HG03135 (cell line): ENCODE data around the gene TMEM255B.
"Not testable (repeated sequence)": the region's sequence is repeated elsewhere in the genome, so short reads cannot be mapped to it uniquely, and the experiment has no call there.

Experiments used
- ATAC-seq: cut with Tn5 transposase; IDR thresholded peaks from one replicate; pipeline ENCODE4 v1.9.1; 2021; ENCODE audit warnings: mild to moderate bottlenecking, moderate library complexity; ENCODE audit not compliant: unreplicated experiment

TMEM255B gene

DNA sequence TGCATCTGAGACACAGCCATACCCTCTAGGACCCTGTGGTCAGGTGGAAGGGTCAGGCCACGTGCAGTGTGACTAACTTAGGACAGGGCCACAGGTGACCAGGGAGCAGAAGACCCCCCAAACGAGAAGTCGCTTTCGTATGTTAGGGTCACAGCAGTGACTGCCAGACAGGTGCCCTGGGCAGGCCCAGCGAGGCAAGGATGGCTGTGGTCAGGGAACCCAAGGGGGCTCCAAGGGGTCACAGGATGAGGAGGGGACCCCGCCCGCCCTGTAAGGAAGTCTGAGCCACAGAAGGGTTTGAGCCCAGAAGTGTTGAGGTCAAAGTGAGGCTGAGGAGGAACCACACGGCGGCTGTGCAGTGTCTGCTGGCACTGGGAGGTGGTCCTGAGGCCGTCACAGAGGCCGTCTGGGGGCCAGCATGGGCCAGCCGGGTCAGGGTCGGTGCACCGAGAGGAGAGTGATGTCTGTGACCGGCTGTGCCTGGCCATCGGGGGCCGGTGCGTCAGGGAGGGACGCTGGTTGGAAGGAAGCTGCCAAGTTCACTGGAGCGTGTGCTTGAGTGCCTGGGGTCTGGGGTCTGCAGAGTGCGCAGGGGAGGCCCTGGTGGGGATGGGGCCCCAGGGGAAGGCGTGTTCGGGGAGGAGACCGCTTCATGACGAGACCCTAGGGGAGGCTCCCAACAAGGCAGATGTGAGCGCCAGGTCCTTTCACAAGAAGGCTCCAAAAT, 24.8 kb upstream of the TMEM255B start:
- no peak for ATAC-seq

DNA sequence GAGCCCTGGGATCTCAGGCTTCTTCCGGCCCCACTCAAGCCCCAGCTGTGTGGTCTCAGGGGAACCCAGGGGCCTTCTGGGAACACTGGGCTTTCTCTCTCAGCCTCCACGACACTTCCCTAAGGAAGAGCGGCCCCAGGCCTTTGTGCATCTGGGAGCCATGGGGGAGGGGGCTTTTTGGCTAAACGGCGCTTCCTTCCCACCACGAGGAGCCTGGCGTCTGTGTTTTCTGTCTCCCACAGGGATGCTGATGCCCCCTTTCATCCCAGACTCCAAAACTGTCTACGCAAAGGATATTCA, 24.2 kb upstream of the TMEM255B start:
- no peak for ATAC-seq

- ATAC-seq: no peak
Measured at GRCh38 chr13:113735194-113735593, 23.8 kb upstream of the TMEM255B start.

DNA sequence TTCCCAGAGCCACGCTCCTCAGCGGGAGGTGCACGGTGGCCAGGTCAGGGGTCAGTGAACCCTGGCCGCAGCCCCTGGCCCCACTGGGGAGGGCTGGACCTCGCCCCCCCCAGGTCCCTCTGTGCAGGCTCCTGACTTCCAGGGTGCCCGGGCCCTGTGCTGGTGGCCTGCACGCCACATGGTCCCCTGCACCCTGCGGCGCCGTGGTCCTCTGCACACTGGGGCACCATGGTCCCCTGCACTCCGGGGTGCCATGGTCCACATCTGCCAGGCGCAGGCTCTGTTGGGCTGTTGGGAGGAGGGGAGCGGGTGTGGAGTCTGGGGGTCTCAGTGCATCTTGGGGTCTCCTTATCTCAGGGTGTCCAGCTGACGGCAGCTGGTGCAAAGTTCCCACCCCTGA, 23.3 kb upstream of the TMEM255B start:
- no peak for ATAC-seq

DNA sequence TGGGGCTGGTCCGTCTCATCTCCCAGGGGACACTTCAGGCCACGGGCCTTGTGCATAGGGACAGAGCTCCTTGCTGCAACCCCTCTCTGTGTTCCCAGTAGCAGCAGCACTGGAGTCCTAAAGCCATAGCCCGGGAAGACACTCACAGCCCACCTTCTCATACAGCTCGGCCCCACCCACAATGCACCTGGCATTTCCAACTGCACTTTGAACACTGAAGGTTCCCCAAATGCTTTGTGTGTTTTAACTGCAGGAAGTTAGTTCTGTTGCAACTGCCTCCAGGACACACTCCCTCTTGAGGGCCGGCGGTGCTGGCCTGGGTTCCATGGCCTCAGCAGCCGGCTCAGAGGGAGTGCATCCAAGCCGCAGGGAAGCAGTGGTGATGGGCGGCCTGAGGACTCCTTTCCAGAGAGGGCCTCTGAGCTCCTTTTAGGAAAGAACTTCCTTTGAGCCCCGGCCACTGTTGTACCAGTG, 22.7 kb upstream of the TMEM255B start:
- no peak for ATAC-seq

DNA sequence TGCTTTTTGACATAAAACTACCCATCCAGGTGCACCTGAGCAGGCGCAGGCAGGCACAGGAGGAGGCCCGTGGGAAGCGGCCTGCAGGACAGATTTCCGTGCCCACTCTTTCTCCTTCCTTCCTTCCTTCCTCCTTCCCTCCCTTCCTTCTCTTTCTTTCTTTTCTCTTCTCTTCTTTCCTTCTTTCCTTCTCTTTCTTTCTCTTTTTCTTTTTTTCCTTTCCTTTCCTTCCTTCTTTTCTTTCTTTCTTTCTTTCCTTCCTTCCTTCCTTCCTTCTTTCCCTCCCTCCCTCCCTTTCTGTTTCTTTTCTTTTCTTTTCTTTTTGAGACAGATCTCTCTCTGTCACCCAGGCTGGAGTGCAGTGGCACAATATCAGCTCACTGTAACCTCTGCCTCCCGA, 21.2 kb upstream of the TMEM255B start:
- ATAC-seq: no peak

GRCh38 chr13:113739527-113740285, 19.3 kb upstream of the TMEM255B start:
- no peak for ATAC-seq

DNA sequence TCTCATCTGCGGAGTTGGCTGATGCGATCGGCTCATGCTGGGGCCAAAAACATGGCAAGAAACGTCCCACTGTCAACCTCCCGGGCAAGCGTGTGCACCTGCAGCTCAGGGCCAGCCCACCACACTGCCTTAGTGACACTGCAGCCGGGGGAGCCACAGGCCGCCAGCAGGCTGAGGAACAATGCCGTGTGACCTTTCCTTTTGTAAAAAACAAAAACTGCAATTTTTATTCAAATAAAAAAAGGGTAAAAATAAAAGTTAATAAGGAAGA, 18.8 kb upstream of the TMEM255B start:
- no peak for ATAC-seq

DNA sequence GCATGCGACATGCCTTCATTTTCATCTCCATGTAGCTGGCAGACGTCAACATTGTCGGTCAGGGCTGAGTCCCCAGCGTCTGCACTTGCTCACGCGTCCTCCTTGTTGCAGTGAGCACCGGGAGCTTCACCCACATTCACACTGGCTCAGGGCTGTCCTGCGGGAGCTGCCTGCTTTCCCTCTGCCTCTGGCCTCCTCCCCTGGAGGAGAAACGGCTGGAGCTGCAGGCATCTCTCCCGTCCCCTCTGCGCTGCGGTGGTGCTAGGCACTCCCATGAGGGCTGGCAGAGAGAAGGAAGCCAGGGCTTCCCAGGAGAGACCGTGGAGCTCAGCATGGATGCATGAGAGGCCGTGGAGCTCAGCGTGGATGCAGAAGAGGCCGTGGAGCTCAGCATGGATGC, 18.4 kb upstream of the TMEM255B start:
- no peak for ATAC-seq

GRCh38 chr13:113741191-113741668, 17.8 kb upstream of the TMEM255B start:
- no peak for ATAC-seq

- no peak for ATAC-seq
Measured at GRCh38 chr13:113742000-113742441, 17.0 kb upstream of the TMEM255B start.

GRCh38 chr13:113742445-113743120, 16.4 kb upstream of the TMEM255B start:
- ATAC-seq: no peak

DNA sequence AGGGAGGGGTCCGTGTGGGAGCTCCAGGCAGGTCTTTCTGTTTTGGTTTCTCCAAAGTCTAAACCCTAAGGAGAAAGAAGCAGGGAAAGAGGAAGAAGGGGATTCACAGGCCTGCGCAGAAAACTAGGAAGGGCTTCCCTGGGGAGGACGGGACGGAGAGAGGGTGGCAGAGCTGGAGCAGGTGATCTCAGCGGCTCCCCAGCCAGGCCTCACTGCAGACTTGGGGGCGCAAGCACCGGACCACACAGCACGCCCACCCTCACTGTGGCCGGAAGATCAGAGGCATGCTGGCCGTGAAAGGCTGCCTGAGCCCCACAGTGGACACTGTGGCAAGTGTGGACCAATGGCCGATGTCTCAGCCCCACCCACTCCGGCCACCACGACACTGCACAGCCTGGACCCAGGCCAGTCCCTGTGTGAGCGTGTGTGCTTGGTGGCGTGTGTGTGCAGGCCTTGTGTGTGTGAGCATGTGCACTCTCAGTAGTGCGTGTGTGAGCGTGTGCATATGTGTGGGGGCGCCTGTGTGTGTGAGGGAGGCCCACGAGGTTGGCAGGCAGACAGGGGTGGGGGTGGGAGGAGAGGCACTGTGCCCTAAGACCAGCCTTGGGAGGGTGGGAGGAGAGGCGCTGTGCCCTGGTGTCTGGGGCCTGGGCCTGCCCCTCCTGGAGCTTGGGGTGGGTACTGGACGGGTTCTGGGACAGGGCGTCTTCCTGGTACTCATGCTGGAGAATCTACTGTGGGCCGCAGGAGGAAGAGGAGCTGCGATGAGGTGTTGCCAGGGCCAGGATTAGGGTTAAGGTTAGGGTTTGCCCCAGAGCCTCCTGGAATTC, 15.4 kb upstream of the TMEM255B start:
- ATAC-seq: no peak

GRCh38 chr13:113744197-113745000, 14.6 kb upstream of the TMEM255B start:
- no peak for ATAC-seq

DNA sequence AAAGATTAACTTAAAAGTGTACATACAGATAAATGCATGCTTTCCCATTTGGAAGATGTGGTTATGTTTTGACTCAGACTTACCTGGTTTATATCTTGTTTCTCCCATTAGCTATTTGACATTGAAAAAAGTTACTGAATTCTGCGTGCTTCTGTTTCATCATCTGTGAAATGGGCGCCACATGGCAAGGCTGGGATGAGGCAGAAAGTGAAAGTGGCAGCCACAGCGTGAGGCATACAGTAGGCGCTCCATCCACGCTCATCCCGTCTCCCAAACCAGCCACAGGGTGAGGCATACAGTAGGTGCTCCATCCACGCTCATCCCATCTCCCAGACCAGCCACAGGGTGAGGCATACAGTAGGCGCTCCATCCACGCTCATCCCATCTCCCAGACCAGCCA, 14.0 kb upstream of the TMEM255B start:
- ATAC-seq: no peak

DNA sequence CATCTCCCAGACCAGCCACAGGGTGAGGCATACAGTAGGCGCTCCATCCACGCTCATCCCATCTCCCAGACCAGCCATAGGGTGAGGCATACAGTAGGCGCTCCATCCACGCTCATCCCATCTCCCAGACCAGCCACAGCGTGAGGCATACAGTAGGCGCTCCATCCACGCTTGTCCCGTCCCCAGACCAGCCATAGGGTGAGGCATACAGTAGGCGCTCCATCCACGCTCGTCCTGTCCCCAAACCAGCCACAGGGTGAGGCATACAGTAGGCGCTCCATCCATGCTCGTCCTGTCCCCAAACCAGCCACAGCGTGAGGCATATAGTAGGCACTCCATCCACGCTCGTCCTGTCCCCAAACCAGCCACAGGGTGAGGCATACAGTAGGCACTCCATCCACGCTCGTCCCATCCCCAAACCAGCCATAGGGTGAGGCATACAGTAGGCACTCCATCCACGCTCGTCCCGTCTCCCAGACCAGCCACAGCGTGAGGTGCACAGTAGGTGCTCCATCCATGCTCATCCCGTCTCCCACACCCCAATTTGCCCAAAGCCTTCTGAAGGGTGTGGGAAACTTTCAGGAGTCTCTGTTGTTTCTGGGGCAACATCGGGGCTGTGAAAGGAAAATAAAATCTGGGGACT, 13.4 kb upstream of the TMEM255B start:
- ATAC-seq: not testable (repeated sequence)

- no peak for ATAC-seq
Measured at GRCh38 chr13:113746143-113746525, 12.9 kb upstream of the TMEM255B start.

DNA sequence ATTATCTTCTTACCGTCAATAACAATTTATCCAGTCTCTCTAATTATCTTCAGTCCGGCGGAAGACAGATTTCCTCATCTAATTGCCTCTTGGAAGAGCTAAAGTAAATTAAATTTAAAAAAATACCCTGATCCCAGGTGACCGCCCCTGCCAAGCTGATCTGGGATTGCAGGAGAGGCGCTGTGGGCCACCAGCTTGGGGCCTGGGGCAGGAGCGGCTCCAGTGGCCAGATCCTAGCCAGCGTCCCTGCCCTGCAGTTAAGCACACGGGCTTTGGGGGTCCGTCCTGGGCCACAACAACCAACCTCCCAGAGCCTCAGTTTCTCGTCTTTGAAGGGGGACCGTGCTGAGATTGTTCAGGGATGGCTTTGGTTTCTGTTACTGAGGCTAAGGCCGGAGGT, 12.4 kb upstream of the TMEM255B start:
- no peak for ATAC-seq

GRCh38 chr13:113747291-113747833, 11.7 kb upstream of the TMEM255B start:
- no peak for ATAC-seq
